HG03066 (cell line): ENCODE data around the gene HEATR1.
"Not testable (repeated sequence)": the region's sequence is repeated elsewhere in the genome, so short reads cannot be mapped to it uniquely, and the experiment has no call there.

ENCODE experiments used
- ATAC-seq: cut with Tn5 transposase; IDR thresholded peaks from one replicate; pipeline ENCODE4 v1.9.1; 2021; ENCODE audit warnings: low read depth; ENCODE audit not compliant: unreplicated experiment

The HEATR1 gene

GRCh38 chr1:236516929-236517704 is 87.2 kb downstream of the HEATR1 start:
- ATAC-seq, result no peak

- no peak for ATAC-seq
Measured at GRCh38 chr1:236515443-236515958, 88.8 kb downstream of the HEATR1 start.

- no peak for ATAC-seq
Measured at GRCh38 chr1:236514703-236515442, 89.4 kb downstream of the HEATR1 start.

GRCh38 chr1:236511735-236512418 is 92.4 kb downstream of the HEATR1 start:
- no peak for ATAC-seq

- ATAC-seq, result no peak
Measured at GRCh38 chr1:236509647-236510401, 94.5 kb downstream of the HEATR1 start.

GRCh38 chr1:236509203-236509602 is 95.1 kb downstream of the HEATR1 start:
- ATAC-seq, result no peak

- ATAC-seq, result peak; percentile 57
Measured at GRCh38 chr1:236508593-236509027, 95.7 kb downstream of the HEATR1 start.

- ATAC-seq, result no peak
Measured at GRCh38 chr1:236507022-236507700, 97.2 kb downstream of the HEATR1 start.

- not testable (repeated sequence) for ATAC-seq
Measured at GRCh38 chr1:236504338-236504737, 100.0 kb downstream of the HEATR1 start.

GRCh38 chr1:236502972-236503639 is 101.2 kb downstream of the HEATR1 start:
- ATAC-seq, result no peak

GRCh38 chr1:236502579-236502971 is 101.7 kb downstream of the HEATR1 start:
- ATAC-seq, result no peak

GRCh38 chr1:236501093-236501492 is 103.2 kb downstream of the HEATR1 start:
- ATAC-seq, result no peak
